Activated CD8-positive, alpha-beta memory T cell treated with anti-CD3 and anti-CD28 coated beads, Interleukin-2, amount 10 ng/mL, durations not matched to agents 7 days and 5 days (primary cell): ENCODE measurements around the gene PPP1R13B. TPM values are rescaled to one million over a fixed set of nuclear protein-coding genes. Genes with fewer than 3 reads are reported as not detected.
"Not testable (repeated sequence)": the region's sequence is repeated elsewhere in the genome, so short reads cannot be mapped to it uniquely, and the experiment has no call there.

Experiments
- ATAC-seq: fragments of 150-1000 bp; cut with Tn5 transposase; one replicate; pipeline ENCODE4 v1.10.0; 2021; ENCODE audit warnings: moderate library complexity
- CTCF ChIA-PET: fragments of 350-600 bp; sonication (Branson Sonifier 250); formaldehyde crosslinking; loops from one replicate; lab custom pipeline; 2021; ENCODE audit warnings: antibody characterized with exemption; lab: Charles Lee
- DNase-seq: peaks from one replicate; pipeline ENCODE4 v3.0.0-alpha.2; 2020
- H3K27ac Mint-ChIP-seq: one replicate; pipeline ENCODE4 v1.8.0; 2021; ENCODE audit warnings: mild to moderate bottlenecking, mixed read lengths
- H3K27me3 Mint-ChIP-seq: one replicate; pipeline ENCODE4 v1.8.0; 2021; ENCODE audit warnings: mixed read lengths
- H3K36me3 Mint-ChIP-seq: one replicate; pipeline ENCODE4 v1.8.0; 2021; ENCODE audit warnings: mild to moderate bottlenecking, mixed read lengths
- H3K4me1 Mint-ChIP-seq: one replicate; pipeline ENCODE4 v1.8.0; 2021; ENCODE audit warnings: mixed read lengths
- H3K4me3 Mint-ChIP-seq: one replicate; pipeline ENCODE4 v1.8.0; 2021; ENCODE audit warnings: mild to moderate bottlenecking, moderate library complexity, mixed read lengths
- H3K9me3 Mint-ChIP-seq: one replicate; pipeline ENCODE4 v1.8.0; 2022; ENCODE audit warnings: low read depth, mixed read lengths
- total RNA-seq, 2 experiments: library from RNA; stranded (reverse); gene quantifications; one replicate each; pipeline ENCODE4 v1.2.3, GENCODE V29; 2021

Gene PPP1R13B, protein sequence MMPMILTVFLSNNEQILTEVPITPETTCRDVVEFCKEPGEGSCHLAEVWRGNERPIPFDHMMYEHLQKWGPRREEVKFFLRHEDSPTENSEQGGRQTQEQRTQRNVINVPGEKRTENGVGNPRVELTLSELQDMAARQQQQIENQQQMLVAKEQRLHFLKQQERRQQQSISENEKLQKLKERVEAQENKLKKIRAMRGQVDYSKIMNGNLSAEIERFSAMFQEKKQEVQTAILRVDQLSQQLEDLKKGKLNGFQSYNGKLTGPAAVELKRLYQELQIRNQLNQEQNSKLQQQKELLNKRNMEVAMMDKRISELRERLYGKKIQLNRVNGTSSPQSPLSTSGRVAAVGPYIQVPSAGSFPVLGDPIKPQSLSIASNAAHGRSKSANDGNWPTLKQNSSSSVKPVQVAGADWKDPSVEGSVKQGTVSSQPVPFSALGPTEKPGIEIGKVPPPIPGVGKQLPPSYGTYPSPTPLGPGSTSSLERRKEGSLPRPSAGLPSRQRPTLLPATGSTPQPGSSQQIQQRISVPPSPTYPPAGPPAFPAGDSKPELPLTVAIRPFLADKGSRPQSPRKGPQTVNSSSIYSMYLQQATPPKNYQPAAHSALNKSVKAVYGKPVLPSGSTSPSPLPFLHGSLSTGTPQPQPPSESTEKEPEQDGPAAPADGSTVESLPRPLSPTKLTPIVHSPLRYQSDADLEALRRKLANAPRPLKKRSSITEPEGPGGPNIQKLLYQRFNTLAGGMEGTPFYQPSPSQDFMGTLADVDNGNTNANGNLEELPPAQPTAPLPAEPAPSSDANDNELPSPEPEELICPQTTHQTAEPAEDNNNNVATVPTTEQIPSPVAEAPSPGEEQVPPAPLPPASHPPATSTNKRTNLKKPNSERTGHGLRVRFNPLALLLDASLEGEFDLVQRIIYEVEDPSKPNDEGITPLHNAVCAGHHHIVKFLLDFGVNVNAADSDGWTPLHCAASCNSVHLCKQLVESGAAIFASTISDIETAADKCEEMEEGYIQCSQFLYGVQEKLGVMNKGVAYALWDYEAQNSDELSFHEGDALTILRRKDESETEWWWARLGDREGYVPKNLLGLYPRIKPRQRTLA
- total RNA-seq, result 10 to 100 TPM in 1 of 2 experiments, 1 to 10 TPM in 1; 8.6 to 11.7 TPM

DNA sequence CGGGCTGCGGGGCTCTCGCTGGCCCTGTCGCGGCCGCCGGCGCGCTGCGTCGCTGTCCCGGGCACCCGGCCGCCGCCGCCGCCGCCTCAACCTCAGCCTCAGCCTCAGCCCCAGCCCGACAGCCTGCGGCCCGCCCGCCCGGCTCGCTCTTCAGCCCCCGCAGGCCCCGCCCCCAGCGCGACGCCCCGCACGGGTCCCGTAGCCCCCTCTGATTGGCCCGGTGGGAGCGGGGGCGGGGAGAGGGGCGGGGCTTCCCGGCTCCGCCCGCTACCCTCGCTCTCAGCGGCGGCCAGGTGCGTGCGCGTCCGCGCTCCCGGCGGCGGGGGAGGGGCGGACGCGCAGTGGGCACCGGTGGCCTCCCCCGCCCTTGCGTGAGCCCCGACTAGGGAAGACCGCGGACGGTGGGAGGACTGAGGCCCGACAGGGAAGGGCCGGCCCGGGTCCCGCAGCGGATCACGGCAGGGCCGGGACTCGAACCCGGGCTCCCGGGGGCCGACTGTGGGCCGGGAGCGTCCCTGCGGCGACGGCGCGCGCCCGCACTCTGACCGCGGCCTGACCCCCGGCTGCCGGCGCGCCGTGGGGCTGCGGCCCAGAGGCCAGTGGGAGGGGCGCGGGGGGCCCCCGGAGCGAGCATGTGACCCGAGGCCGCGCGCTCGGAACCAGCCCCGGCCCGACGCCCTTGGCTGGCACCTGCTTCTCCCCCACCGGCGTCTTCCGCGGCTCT lies at the start of gene PPP1R13B:
Gene PPP1R13B (minus strand): TSS at position 125 of the 724 bp plus-strand sequence. CDS start 268 bp downstream, outside the sequence.
- ATAC-seq, result peak; percentile 97
- Mint-ChIP-seq H3K27me3 (peaks cover 18% of the 10 kb centered on the region), H3K27ac (peak within 1 kb of the TSS; percentile 47), H3K4me1 (peaks cover 13% of the 10 kb centered on the region), H3K36me3 (peaks cover 4% of the 10 kb centered on the region), H3K9me3 (no peaks in the 10 kb centered on the region), H3K4me3 (peak within 1 kb of the TSS; percentile 78)
- DNase-seq, result peak; percentile 92
- CTCF ChIA-PET, result no interaction called here

DNA sequence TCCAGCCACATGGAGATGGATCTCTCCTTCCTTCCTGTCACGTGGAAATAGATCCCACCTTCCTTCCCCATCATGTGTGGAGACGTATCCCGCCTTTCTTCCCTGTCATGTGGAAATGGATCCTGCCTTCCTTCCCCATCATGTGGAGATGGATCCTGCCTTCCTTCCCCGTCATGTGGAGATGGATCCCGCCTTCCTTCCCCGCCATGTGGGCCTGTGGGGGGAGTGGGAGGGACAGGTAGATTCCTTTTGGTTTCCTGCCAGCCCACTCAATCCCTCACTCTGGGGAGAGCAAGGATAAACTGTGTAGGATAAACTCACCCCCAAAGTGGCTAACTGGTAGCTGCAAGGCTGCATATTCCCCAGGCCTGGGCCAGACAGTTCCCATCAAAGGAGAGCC lies 49.2 kb upstream of the PPP1R13B start:
- Mint-ChIP-seq H3K9me3 (peaks cover 3% of the 10 kb centered on the region), H3K27ac (no peak overlapping the region), H3K27me3 (no peaks in the 10 kb centered on the region), H3K36me3 (no peaks in the 10 kb centered on the region), H3K4me1 (peaks cover 2% of the 10 kb centered on the region), H3K4me3 (no peak overlapping the region)
- DNase-seq (no peak), ATAC-seq (no peak)
- CTCF ChIA-PET, result no interaction called here

DNA sequence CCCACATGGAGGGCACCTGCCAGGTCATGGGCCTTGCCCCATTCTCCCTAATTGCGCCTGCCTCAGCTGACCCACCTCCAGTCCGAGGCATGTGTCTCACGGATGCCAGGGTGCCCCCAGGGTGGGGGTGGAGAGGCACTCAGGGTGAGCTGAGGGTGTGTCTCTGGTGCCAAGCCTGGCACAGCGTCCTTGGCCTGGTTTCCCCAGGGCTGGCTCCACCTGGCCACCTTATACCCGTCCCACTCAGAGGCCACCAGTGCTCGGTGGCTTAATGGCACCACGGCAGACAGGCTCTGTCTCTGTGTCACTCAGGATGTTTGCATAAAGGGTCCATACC lies 47.3 kb upstream of the PPP1R13B start:
- no peak for ATAC-seq
- Mint-ChIP-seq H3K4me1 (no peaks in the 10 kb centered on the region), H3K27me3 (no peaks in the 10 kb centered on the region), H3K9me3 (peaks cover 3% of the 10 kb centered on the region), H3K36me3 (no peaks in the 10 kb centered on the region), H3K27ac (no peak overlapping the region), H3K4me3 (no peak overlapping the region)
- DNase-seq, result no peak
- CTCF ChIA-PET, result no interaction called here

DNA sequence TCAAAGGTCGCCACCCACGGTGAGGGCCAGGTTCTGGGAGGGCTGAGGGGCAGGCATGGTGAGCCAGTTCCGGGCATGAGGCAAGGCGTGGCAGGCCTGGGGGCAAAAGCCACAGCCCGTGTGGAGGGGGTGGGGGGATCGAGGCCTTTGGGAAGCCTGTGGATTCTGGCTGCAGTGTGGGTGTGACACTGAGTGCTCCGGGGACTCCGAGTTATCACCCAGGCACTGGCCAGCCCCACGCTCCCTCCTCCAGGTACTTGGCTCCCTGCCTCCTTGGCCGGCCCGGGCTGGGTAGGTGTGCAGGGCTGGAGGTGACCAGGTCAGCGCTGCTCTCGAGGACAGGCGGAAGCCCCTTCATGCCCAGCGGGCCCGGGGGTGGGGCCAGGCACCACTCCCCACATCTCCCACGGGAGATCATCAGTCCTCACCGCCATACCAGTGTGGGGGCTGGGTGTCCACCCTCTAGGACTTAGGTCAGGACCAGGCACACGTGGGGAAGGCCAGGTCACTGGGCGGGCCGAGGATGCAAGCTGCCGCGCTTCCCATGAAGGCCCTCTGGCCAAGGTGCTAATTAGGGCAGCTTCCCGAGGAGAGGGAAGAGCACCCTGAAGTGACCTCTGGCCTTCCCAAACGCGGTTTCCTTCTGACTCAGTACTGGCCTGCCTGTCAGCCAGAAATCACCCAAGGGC lies 46.8 kb upstream of the PPP1R13B start:
- H3K4me1 Mint-ChIP-seq, result no peaks in the 10 kb centered on the region
- no peaks in the 10 kb centered on the region for H3K27me3 Mint-ChIP-seq
- H3K27ac Mint-ChIP-seq, result no peak overlapping the region
- H3K9me3 Mint-ChIP-seq, result peaks cover 3% of the 10 kb centered on the region
- no peak overlapping the region for H3K4me3 Mint-ChIP-seq
- H3K36me3 Mint-ChIP-seq, result no peaks in the 10 kb centered on the region
- ATAC-seq (no peak), DNase-seq (no peak)
- CTCF ChIA-PET, result no interaction called here

DNA sequence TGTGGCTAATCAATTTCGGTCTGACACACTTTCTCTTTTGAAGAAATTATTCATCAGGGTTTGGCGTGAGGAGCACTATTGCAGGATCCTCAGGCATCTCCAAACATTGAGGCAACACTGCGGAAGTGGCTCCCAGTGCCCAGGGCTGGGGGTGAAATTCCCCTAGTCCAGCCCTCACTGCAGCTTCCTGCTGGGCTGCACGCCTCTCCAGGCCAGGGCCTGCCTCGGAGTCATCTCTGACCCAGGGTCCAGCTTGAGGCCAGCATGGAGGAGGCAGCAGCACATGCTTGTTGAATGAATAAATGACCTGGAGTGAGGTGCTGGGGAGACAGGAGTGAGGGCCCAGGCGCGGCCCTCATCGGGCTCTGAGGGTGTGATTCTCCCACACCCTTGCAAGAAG lies 44.9 kb upstream of the PPP1R13B start:
- Mint-ChIP-seq H3K27ac (no peak overlapping the region), H3K4me1 (no peaks in the 10 kb centered on the region), H3K36me3 (no peaks in the 10 kb centered on the region), H3K4me3 (no peak overlapping the region), H3K9me3 (peaks cover 3% of the 10 kb centered on the region), H3K27me3 (no peaks in the 10 kb centered on the region)
- DNase-seq (no peak), ATAC-seq (no peak)
- CTCF ChIA-PET, result no interaction called here

DNA sequence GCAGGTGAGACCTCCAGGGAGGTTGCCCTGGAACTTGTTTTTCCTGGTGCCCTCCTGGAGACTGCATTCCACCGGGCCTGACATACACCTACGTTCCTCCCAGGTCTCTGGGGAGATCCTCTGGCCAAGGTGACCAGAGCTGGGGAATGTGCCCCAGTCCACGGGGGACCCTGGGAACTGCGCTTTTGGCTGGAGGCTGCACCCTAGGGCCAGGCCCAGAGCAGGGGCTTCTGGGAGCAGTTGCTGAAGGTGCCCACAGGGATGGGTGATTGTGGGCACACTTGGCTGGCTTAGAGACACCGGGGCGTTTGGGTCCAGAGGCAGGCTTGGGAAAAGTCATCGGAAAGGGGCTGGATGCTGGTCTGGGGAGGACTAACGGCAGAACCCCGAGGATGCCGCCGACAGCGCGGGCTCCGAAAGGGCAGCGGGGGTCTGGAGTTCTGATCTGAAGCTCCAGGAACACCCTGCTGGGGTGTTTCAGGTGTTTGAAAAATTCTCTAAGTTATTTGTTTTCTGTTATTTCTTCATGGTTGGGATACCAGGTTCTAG lies 44.4 kb upstream of the PPP1R13B start:
- H3K4me1 Mint-ChIP-seq, result no peaks in the 10 kb centered on the region
- H3K9me3 Mint-ChIP-seq, result peaks cover 3% of the 10 kb centered on the region
- H3K4me3 Mint-ChIP-seq, result no peak overlapping the region
- CTCF ChIA-PET, result no interaction called here
- no peak overlapping the region for H3K27ac Mint-ChIP-seq
- DNase-seq, result no peak
- H3K36me3 Mint-ChIP-seq, result no peaks in the 10 kb centered on the region
- H3K27me3 Mint-ChIP-seq, result no peaks in the 10 kb centered on the region
- no peak for ATAC-seq

DNA sequence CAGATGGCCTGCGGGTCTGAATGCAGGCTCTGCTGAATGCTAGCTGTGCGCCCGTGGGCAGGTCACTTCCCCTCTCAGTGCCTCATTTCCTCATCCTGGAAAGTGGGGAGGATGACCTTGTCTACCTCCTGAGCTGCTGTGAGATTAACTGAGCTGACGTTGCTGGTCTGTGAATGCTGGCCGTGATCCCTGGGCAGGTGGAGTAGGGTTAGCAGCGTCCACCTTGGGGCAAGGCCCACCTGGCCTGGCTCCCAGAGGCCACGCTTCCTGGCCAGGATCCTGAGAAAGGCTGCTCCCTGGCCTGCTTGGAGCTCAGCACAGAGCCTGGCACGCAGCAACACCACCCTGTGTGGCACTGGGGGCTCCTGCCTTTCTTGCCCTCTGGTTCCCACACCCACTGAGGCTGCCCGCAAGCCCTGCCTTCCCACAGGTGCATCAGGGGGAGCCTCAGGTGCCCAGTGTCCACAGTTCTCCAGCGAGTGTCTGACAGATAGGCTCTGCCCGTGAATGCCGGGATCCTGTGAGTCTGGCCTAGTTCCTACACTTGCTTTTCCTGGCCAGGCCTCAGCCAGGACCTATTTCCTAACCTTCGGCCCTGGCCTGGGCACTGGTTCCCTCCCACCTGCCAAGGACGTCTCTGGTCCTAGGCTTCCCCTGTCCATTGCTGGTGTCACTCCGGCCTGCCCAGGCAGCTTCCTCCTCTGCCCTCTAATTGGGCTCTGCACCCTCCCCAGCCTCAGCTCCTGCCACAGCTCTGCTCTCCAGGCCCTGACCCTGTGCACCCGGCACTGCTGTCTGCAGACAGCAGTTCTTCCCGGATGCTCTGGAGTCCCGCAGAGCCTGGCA lies 43.7 kb upstream of the PPP1R13B start:
- no peak overlapping the region for H3K4me3 Mint-ChIP-seq
- no peaks in the 10 kb centered on the region for H3K36me3 Mint-ChIP-seq
- no peaks in the 10 kb centered on the region for H3K4me1 Mint-ChIP-seq
- DNase-seq, result no peak
- ATAC-seq, result no peak
- CTCF ChIA-PET, result no interaction called here
- no peak overlapping the region for H3K27ac Mint-ChIP-seq
- no peaks in the 10 kb centered on the region for H3K9me3 Mint-ChIP-seq
- no peaks in the 10 kb centered on the region for H3K27me3 Mint-ChIP-seq

DNA sequence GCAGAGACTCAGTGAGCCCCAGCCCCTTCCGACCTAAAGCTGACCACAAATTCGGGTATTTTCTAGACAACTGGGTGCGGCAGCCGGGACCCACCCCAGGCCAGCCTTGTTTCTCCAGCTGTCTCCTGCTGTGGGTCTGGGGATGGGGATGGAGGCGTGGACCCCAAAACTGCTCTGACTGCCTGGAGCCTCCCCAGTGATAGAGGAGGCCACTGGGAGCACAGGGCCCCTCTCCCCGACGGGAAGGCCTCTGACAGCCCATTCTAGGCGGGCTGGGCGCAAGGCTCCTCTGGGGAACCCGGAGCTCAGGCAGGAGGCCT lies 42.6 kb upstream of the PPP1R13B start:
- no peak overlapping the region for H3K27ac Mint-ChIP-seq
- H3K9me3 Mint-ChIP-seq, result no peaks in the 10 kb centered on the region
- H3K27me3 Mint-ChIP-seq, result no peaks in the 10 kb centered on the region
- H3K36me3 Mint-ChIP-seq, result no peaks in the 10 kb centered on the region
- ATAC-seq (no peak), DNase-seq (no peak)
- no peaks in the 10 kb centered on the region for H3K4me1 Mint-ChIP-seq
- CTCF ChIA-PET, result no interaction called here
- H3K4me3 Mint-ChIP-seq, result no peak overlapping the region

DNA sequence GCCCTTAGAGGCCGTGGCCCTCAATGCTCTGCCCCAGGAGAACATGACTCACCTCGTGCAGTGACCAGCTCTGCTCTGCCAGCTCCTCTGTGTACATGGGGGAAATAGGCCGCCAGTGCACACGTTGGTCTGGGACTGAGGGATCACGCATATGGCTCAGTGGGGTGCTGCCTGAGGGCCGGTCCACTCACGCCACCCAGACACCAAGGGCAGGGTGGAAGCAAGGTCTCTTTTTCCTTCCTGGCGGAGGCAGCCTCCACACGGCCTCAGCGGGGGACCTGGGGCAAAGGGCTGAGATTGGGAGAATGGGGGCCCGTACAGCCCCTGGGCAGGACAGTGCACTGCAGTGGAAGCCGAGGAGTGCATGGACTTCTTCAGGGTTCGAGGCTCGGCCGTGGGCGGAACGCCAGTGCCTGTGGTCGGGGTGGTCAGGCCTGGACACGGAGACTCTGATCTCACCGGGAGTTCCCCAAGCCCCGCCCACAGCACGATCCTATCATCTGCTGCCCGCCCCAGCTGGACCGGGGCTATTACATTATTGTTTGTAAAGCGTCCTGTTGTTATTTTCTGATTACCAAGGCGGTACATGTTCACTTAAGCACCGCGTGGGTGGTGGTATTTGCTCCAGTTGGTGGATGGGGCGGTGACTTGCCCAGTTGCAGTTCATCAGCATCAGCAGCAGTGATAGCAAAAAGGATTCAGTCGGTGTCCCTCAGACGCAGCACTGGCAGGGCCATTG lies 42.1 kb upstream of the PPP1R13B start:
- Mint-ChIP-seq H3K27me3 (no peaks in the 10 kb centered on the region), H3K4me3 (no peak overlapping the region), H3K4me1 (no peaks in the 10 kb centered on the region), H3K36me3 (no peaks in the 10 kb centered on the region), H3K27ac (no peak overlapping the region), H3K9me3 (no peaks in the 10 kb centered on the region)
- no peak for DNase-seq
- CTCF ChIA-PET, result interaction anchor here (1.0 kb wide), 1 partner anchor 11 kb away, joined by 3 read pairs; no protein-coding TSS in a partner anchor
- ATAC-seq, result no peak

DNA sequence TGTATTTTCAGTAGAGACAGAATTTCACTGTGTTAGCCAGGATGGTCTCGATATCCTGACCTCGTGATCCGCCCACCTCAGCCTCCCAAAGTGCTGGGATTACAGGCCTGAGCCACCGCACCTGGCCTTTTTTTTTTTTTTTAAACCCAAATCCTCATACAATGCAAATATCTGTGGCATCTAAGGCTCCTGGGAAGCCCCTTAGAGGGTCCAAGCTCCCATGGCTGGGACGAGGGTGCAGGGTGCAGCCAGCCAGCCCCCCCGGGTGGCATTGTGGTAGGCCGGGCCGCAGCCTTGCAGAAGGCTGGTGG lies 41.6 kb upstream of the PPP1R13B start:
- H3K4me1 Mint-ChIP-seq, H3K27me3 Mint-ChIP-seq, H3K36me3 Mint-ChIP-seq, DNase-seq, H3K4me3 Mint-ChIP-seq, ATAC-seq, H3K27ac Mint-ChIP-seq, H3K9me3 Mint-ChIP-seq: not testable (repeated sequence)
- CTCF ChIA-PET, result interaction anchor here (1.0 kb wide), 1 partner anchor 12 kb away, joined by 3 read pairs; no protein-coding TSS in a partner anchor

DNA sequence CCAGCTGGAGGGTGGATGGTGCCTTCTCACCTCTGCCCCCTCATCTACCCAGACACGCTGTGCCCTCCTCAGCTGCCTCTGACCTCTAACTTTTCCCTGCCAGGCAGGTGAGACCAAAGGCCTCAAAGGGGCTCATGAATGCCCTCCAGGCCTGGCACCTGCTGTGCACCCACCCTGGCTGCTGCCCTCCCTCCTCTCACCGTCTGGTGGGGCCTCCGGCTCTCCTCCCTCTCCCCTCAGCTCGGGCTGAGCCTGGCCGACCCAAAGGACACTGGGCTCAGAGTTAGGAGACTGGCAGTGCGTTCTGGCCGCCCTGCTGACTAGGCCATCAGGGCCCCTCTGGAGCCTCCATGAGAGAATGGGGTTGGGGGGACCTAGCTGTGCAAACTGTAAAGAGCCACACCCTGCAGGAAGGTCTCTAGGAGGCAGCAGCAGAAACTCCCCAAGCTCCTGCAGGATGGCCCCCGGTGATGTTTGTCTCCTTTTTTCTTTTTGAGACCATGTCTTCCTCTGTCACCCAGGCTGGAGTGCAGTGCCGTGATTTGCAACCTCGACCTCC lies 40.3 kb upstream of the PPP1R13B start:
- H3K9me3 Mint-ChIP-seq, result no peaks in the 10 kb centered on the region
- H3K27ac Mint-ChIP-seq, result no peak overlapping the region
- ATAC-seq, result no peak
- no peak for DNase-seq
- H3K27me3 Mint-ChIP-seq, result no peaks in the 10 kb centered on the region
- CTCF ChIA-PET, result interaction anchor here (0.7 to 1.2 kb wide), 2 partner anchors 13 to 15 kb away, joined by 3 read pairs; no protein-coding TSS in a partner anchor
- H3K36me3 Mint-ChIP-seq, result no peaks in the 10 kb centered on the region
- no peaks in the 10 kb centered on the region for H3K4me1 Mint-ChIP-seq
- no peak overlapping the region for H3K4me3 Mint-ChIP-seq
